COLO829 (cell line): ENCODE results near the gene BABAM2.
"Not testable (repeated sequence)": the region's sequence is repeated elsewhere in the genome, so short reads cannot be mapped to it uniquely, and the experiment has no call there.

Source experiments
- DNase-seq: peaks from one replicate; pipeline ENCODE4 v3.0.0; 2012; ENCODE audit warnings: low spot score

The BABAM2 gene

GRCh38 chr2:27980242-27980641 is 89.7 kb downstream of the BABAM2 start:
- no peak for DNase-seq

GRCh38 chr2:27984153-27984552 is 93.6 kb downstream of the BABAM2 start:
- DNase-seq, result no peak

- no peak for DNase-seq
These were observed 97.8 kb downstream of the BABAM2 start for GRCh38 chr2:27988306-27988705.

- DNase-seq, result no peak
These were observed 98.2 kb downstream of the BABAM2 start for GRCh38 chr2:27988718-27989117.

GRCh38 chr2:27989149-27989548 is 98.6 kb downstream of the BABAM2 start:
- DNase-seq, result no peak

- DNase-seq, result no peak
These were observed 99.6 kb downstream of the BABAM2 start for GRCh38 chr2:27990030-27990590.

GRCh38 chr2:27991146-27991545 is 100.6 kb downstream of the BABAM2 start:
- DNase-seq, result no peak

- DNase-seq, result peak; percentile 94
These were observed 102.4 kb downstream of the BABAM2 start for GRCh38 chr2:27992787-27993401.

- DNase-seq, result no peak
These were observed 102.9 kb downstream of the BABAM2 start for GRCh38 chr2:27993402-27993787.

GRCh38 chr2:27993950-27994728 is 103.6 kb downstream of the BABAM2 start:
- DNase-seq, result no peak

- no peak for DNase-seq
These were observed 105.8 kb downstream of the BABAM2 start for GRCh38 chr2:27996156-27996922.

- DNase-seq, result no peak
These were observed 109.8 kb downstream of the BABAM2 start for GRCh38 chr2:28000287-28000686.

GRCh38 chr2:28002181-28002580 is 111.7 kb downstream of the BABAM2 start:
- DNase-seq, result no peak

GRCh38 chr2:28004086-28004485 is 113.6 kb downstream of the BABAM2 start:
- DNase-seq, result no peak

- DNase-seq, result no peak
These were observed 119.2 kb downstream of the BABAM2 start for GRCh38 chr2:28009732-28010131.

- DNase-seq, result no peak
These were observed 120.8 kb downstream of the BABAM2 start for GRCh38 chr2:28011322-28011737.

- DNase-seq, result not testable (repeated sequence)
These were observed 127.9 kb downstream of the BABAM2 start for GRCh38 chr2:28018474-28018873.

- DNase-seq, result not testable (repeated sequence)
These were observed 129.0 kb downstream of the BABAM2 start for GRCh38 chr2:28019521-28019920.

- no peak for DNase-seq
These were observed 131.4 kb downstream of the BABAM2 start for GRCh38 chr2:28021898-28022297.

GRCh38 chr2:28025123-28025522 is 134.6 kb downstream of the BABAM2 start:
- DNase-seq, result no peak

GRCh38 chr2:28026230-28026629 is 135.7 kb downstream of the BABAM2 start:
- DNase-seq, result not testable (repeated sequence)

GRCh38 chr2:28028025-28028424 is 137.5 kb downstream of the BABAM2 start:
- no peak for DNase-seq

- DNase-seq, result no peak
These were observed 140.1 kb downstream of the BABAM2 start for GRCh38 chr2:28030600-28030999.
